Aorta (tissue), 4 donors: Measurements from ENCODE around the gene CALML4. TPM values are rescaled to one million over a fixed set of nuclear protein-coding genes. Genes with fewer than 3 reads are reported as not detected.

ENCODE experiments used
- polyA plus RNA-seq, 2 donors: library from polyadenylated mRNA; stranded (reverse); fragments of 200-250 nt; gene quantifications; one replicate each; pipeline ENCODE4 v1.2.3, GENCODE V29; 2013
- total RNA-seq, 2 donors: library from RNA; stranded (reverse); fragmentation: NEBNext Ultra II Directional; extraction: Animal tissue kit (Norgen Biotek cat#: 25700); gene quantifications; one replicate each; pipeline ENCODE4 v1.2.1, GENCODE V29; 2021
- donor health status: healthy with polysubstance abuse.
- donor health status: Bipolar disorder and iron deficiency.
- donor health status: DM: no; HTN: no; CAD: no.
- donor health status: DM: yes; HTN: yes; CAD: no.

Gene CALML4
- total and polyA plus RNA-seq, 4 donors: 3.9 to 29.9 (median 6.2) TPM

Other genes starting within 250 kb of the CALML4 start
- gene PIAS1, start 151.0 kb downstream of the CALML4 start, total RNA-seq: 10 to 100 TPM; 43.6 to 62.9 TPM
- gene PIAS1, start 151.0 kb downstream of the CALML4 start, polyA plus RNA-seq: 10 to 100 TPM in 1 of 2 donors, 1 to 10 TPM in 1; 7.0 to 13.4 TPM
- 10 to 100 TPM; 11.3 to 16.8 TPM for gene CLN6, start 24.4 kb upstream of the CALML4 start, total RNA-seq
- gene CLN6, start 24.4 kb upstream of the CALML4 start, polyA plus RNA-seq: 1 to 10 TPM; 5.3 to 8.2 TPM
- gene FEM1B, start 72.4 kb upstream of the CALML4 start, total RNA-seq: 10 to 100 TPM; 76.0 to 96.3 TPM
- 10 to 100 TPM; 11.3 to 14.2 TPM for gene FEM1B, start 72.4 kb upstream of the CALML4 start, polyA plus RNA-seq
- 100 to 1,000 TPM; 138 to 154 TPM for gene ITGA11, start 226.8 kb upstream of the CALML4 start, total RNA-seq
- gene ITGA11, start 226.8 kb upstream of the CALML4 start, polyA plus RNA-seq: 10 to 100 TPM; 21.4 to 76.7 TPM